ENCODE data around the gene DXO.
"Not testable (repeated sequence)": the region's sequence is repeated elsewhere in the genome, so short reads cannot be mapped to it uniquely, and the experiment has no call there.

DXO gene

GRCh38 chr6:31980195-31980876 is 8.4 kb upstream of the DXO start:
- not testable (repeated sequence) for FAIRE-seq; DNase-seq (ENCODE audit: low spot score)

GRCh38 chr6:31979238-31979898 is 7.4 kb upstream of the DXO start:
- DNase-seq (ENCODE audit: low spot score) (no peak), FAIRE-seq (no peak)

GRCh38 chr6:31978831-31979230 is 6.9 kb upstream of the DXO start:
- no peak for FAIRE-seq
- DNase-seq (ENCODE audit: low spot score), result no peak

GRCh38 chr6:31977816-31978431 is 6.0 kb upstream of the DXO start:
- FAIRE-seq (no peak), DNase-seq (ENCODE audit: low spot score) (no peak)

GRCh38 chr6:31976065-31976464 is 4.1 kb upstream of the DXO start:
- not testable (repeated sequence) for FAIRE-seq; DNase-seq (ENCODE audit: low spot score)

- FAIRE-seq (no peak), DNase-seq (ENCODE audit: low spot score) (no peak)
These were observed 892 bp upstream of the DXO start for GRCh38 chr6:31972709-31973350.

GRCh38 chr6:31971279-31971992 is 502 bp downstream of the DXO start:
- FAIRE-seq (no peak), DNase-seq (ENCODE audit: low spot score) (peak; percentile 31)

GRCh38 chr6:31970604-31971271 is 1.2 kb downstream of the DXO start:
- FAIRE-seq (no peak), DNase-seq (ENCODE audit: low spot score) (no peak)

GRCh38 chr6:31969712-31970603 is 2.0 kb downstream of the DXO start:
- FAIRE-seq (no peak), DNase-seq (ENCODE audit: low spot score) (no peak)

GRCh38 chr6:31968791-31969711 is 2.9 kb downstream of the DXO start:
- no peak for FAIRE-seq
- no peak for DNase-seq (ENCODE audit: low spot score)

- FAIRE-seq (no peak), DNase-seq (ENCODE audit: low spot score) (no peak)
These were observed 3.6 kb downstream of the DXO start for GRCh38 chr6:31968326-31968725.

- FAIRE-seq (no peak), DNase-seq (ENCODE audit: low spot score) (no peak)
These were observed 4.0 kb downstream of the DXO start for GRCh38 chr6:31967926-31968320.

GRCh38 chr6:31966997-31967925 is 4.7 kb downstream of the DXO start:
- DNase-seq (ENCODE audit: low spot score), result no peak
- FAIRE-seq, result no peak

- no peak for FAIRE-seq
- no peak for DNase-seq (ENCODE audit: low spot score)
These were observed 5.4 kb downstream of the DXO start for GRCh38 chr6:31966506-31966905.

- DNase-seq (ENCODE audit: low spot score), result no peak
- no peak for FAIRE-seq
These were observed 6.2 kb downstream of the DXO start for GRCh38 chr6:31965700-31966099.

GRCh38 chr6:31963921-31964320 is 8.0 kb downstream of the DXO start:
- DNase-seq (ENCODE audit: low spot score), result no peak
- FAIRE-seq, result no peak

- FAIRE-seq (no peak), DNase-seq (ENCODE audit: low spot score) (no peak)
These were observed 10.3 kb downstream of the DXO start for GRCh38 chr6:31961616-31962015.

Data from urothelium cell line (cell line).